HEK293T (cell line): ENCODE data around the gene CELF1.

Experiments
- CTCF ChIA-PET: fragments of 350-600 bp; formaldehyde crosslinking; extraction: SDS; loops from one replicate; lab custom pipeline; 2021; ENCODE audit warnings: antibody characterized with exemption, inconsistent platforms; lab: Yijun Ruan, JAX
- POLR2A ChIA-PET: fragments of 350-600 bp; formaldehyde crosslinking; extraction: SDS; loops from one replicate; lab custom pipeline; 2020; ENCODE audit warnings: antibody characterized with exemption, inconsistent platforms; lab: Yijun Ruan, JAX
- DNase-seq: peaks from one replicate; pipeline ENCODE4 v3.0.0; 2012; ENCODE audit warnings: mixed read lengths; ENCODE audit errors: extremely low spot score
- ARNT ChIP-seq: fragments of 450-650 bp; IDR thresholded peaks from 2 replicates; pipeline ENCODE4 v1.6.1; 2017; ENCODE audit warnings: mild to moderate bottlenecking
- BHLHE40 ChIP-seq: fragments of 450-650 bp; IDR thresholded peaks from 2 replicates; pipeline ENCODE4 v1.6.1; 2016; ENCODE audit warnings: mild to moderate bottlenecking, moderate library complexity, borderline replicate concordance
- CTBP1 ChIP-seq: fragments of 450-650 bp; IDR thresholded peaks from 2 replicates; pipeline ENCODE4 v1.6.1; 2016; ENCODE audit warnings: borderline replicate concordance
- ELF4 ChIP-seq: fragments of 450-650 bp; IDR thresholded peaks from 2 replicates; pipeline ENCODE4 v1.6.1; 2017; ENCODE audit warnings: antibody characterized with exemption
- FOXA1 ChIP-seq: fragments of 450-650 bp; IDR thresholded peaks from 2 replicates; pipeline ENCODE4 v1.6.1; 2016; ENCODE audit warnings: mild to moderate bottlenecking
- FOXK2 ChIP-seq: fragments of 450-650 bp; IDR thresholded peaks from 2 replicates; pipeline ENCODE4 v1.6.1; 2016; ENCODE audit warnings: mild to moderate bottlenecking
- FOXM1 ChIP-seq: fragments of 450-650 bp; IDR thresholded peaks from 2 replicates; pipeline ENCODE4 v1.6.1; 2017; ENCODE audit warnings: mild to moderate bottlenecking, borderline replicate concordance
- HDGF ChIP-seq: fragments of 450-650 bp; IDR thresholded peaks from 2 replicates; pipeline ENCODE4 v1.6.1; 2017; ENCODE audit warnings: antibody characterized with exemption, borderline replicate concordance
- L3MBTL2 ChIP-seq: fragments of 450-650 bp; conservative IDR thresholded peaks from 2 replicates; pipeline ENCODE4 v1.6.1; 2016; ENCODE audit warnings: mild to moderate bottlenecking
- LEF1 ChIP-seq: fragments of 450-650 bp; IDR thresholded peaks from 2 replicates; pipeline ENCODE4 v1.6.1; 2017; ENCODE audit warnings: mild to moderate bottlenecking, borderline replicate concordance
- NFRKB ChIP-seq: fragments of 450-650 bp; IDR thresholded peaks from 2 replicates; pipeline ENCODE4 v1.6.1; 2016; ENCODE audit warnings: mild to moderate bottlenecking, moderate library complexity
- PKNOX1 ChIP-seq: fragments of 450-650 bp; IDR thresholded peaks from 2 replicates; pipeline ENCODE4 v1.6.1; 2016
- SP1 ChIP-seq: fragments of 450-650 bp; IDR thresholded peaks from 2 replicates; pipeline ENCODE4 v1.6.1; 2017
- SUZ12 ChIP-seq: fragments of 450-650 bp; IDR thresholded peaks from 2 replicates; pipeline ENCODE4 v1.6.1; 2016; ENCODE audit warnings: mild to moderate bottlenecking
- TARDBP ChIP-seq: fragments of 450-650 bp; IDR thresholded peaks from 2 replicates; pipeline ENCODE4 v1.6.1; 2016
- ZNF384 ChIP-seq: fragments of 450-650 bp; IDR thresholded peaks from 2 replicates; pipeline ENCODE4 v1.6.1; 2016

CELF1 gene

GRCh38 chr11:47435687-47436086 lies 117.2 kb downstream of the CELF1 start:
- CTCF ChIA-PET: no interaction called here
- POLR2A ChIA-PET: no interaction called here
- no peak for DNase-seq
- no peak for TF ChIP-seq SUZ12
- no peak for TF ChIP-seq FOXA1
- TF ChIP-seq FOXM1: no peak
- TF ChIP-seq ZNF384: no peak
- no peak for TF ChIP-seq SP1
- no peak for TF ChIP-seq ARNT

GRCh38 chr11:47434011-47434786 lies 118.7 kb downstream of the CELF1 start:
- CTCF ChIA-PET: interaction anchor here (1.0 kb wide), 1 partner anchor 22 kb away, joined by 5 read pairs; no protein-coding TSS in a partner anchor
- no peak for DNase-seq
- POLR2A ChIA-PET: no interaction called here
- no peak for TF ChIP-seq HDGF
- TF ChIP-seq TARDBP: no peak
- TF ChIP-seq PKNOX1: no peak
- TF ChIP-seq FOXA1: no peak
- no peak for TF ChIP-seq SP1
- TF ChIP-seq BHLHE40: no peak
- TF ChIP-seq LEF1: no peak
- TF ChIP-seq FOXK2: no peak
- no peak for TF ChIP-seq SUZ12
- no peak for TF ChIP-seq ARNT
- no peak for TF ChIP-seq FOXM1
- no peak for TF ChIP-seq L3MBTL2
- no peak for TF ChIP-seq NFRKB
- no peak for TF ChIP-seq CTBP1
- no peak for TF ChIP-seq ELF4
- TF ChIP-seq ZNF384: no peak

GRCh38 chr11:47433157-47433556 lies 119.8 kb downstream of the CELF1 start:
- TF ChIP-seq CTBP1: no peak
- TF ChIP-seq FOXK2: no peak
- TF ChIP-seq FOXA1: no peak
- TF ChIP-seq ZNF384: no peak
- no peak for TF ChIP-seq HDGF
- TF ChIP-seq BHLHE40: no peak
- TF ChIP-seq NFRKB: no peak
- TF ChIP-seq TARDBP: no peak
- TF ChIP-seq LEF1: no peak
- TF ChIP-seq FOXM1: no peak
- TF ChIP-seq PKNOX1: no peak
- no peak for TF ChIP-seq L3MBTL2
- no peak for TF ChIP-seq ARNT
- TF ChIP-seq SUZ12: no peak
- no peak for TF ChIP-seq ELF4
- TF ChIP-seq SP1: no peak
- ChIA-PET POLR2A (no interaction called here), CTCF (no interaction called here)
- DNase-seq: no peak

GRCh38 chr11:47431356-47432083 lies 121.4 kb downstream of the CELF1 start:
- TF ChIP-seq FOXM1: no peak
- DNase-seq: no peak
- CTCF ChIA-PET: no interaction called here
- POLR2A ChIA-PET: no interaction called here

GRCh38 chr11:47430524-47430923 lies 122.4 kb downstream of the CELF1 start:
- ChIA-PET CTCF (no interaction called here), POLR2A (no interaction called here)
- no peak for DNase-seq
- TF ChIP-seq SUZ12: no peak

- TF ChIP-seq NFRKB (peak; percentile 86), LEF1 (no peak), ELF4 (0 out of 2 replicates have a peak, but pooled peaks have one; percentile 7)
- DNase-seq: peak; percentile 93
- ChIA-PET CTCF (interaction anchor here (0.9 to 1.1 kb wide), 2 partner anchors 14 to 52 kb away, joined by 3 to 4 read pairs; no protein-coding TSS in a partner anchor), POLR2A (interaction anchor here (1.0 to 5.0 kb wide), 7 partner anchors 7 to 340 kb away, joined by 3 to 72 read pairs (median 3); partner anchors contain the start of genes ACP2 and SLC39A13)
Measured at GRCh38 chr11:47426062-47426956, 126.6 kb downstream of the CELF1 start, which contains the start of gene PSMC3. Gene PSMC3 (minus strand): TSS chr11:47426439. CDS start chr11:47426279, 160 bp downstream.
